Renal cortical epithelial cell (primary cell): Measurements from ENCODE around the gene RNFT2. TPM values are rescaled to one million over a fixed set of nuclear protein-coding genes. Genes with fewer than 3 reads are reported as not detected.

Experiments
- total RNA-seq: library from RNA; depleted of rRNA; stranded (reverse); fragments of >200 nt; gene quantifications from 2 replicates; pipeline ENCODE4 v1.2.3, GENCODE V29; 2014

Gene RNFT2
- total RNA-seq, 1 donor from 2014 or later: 5.6 TPM

Other genes with a start within 250 kb of the RNFT2 start
- gene MAP1LC3B2, start 178.9 kb upstream of the RNFT2 start, total RNA-seq: 0.35 and 1.6 TPM in 2 replicates
- gene SPRING1, start 246 bp upstream of the RNFT2 start, total RNA-seq: 61.5 and 71.9 TPM in 2 replicates
- 0.05 TPM in 1 of 2 replicates, not detected in the other for gene HRK, start 143.1 kb downstream of the RNFT2 start, total RNA-seq
- gene FBXW8, start 172.6 kb downstream of the RNFT2 start, total RNA-seq: 10.4 and 17.9 TPM in 2 replicates